ENCODE results near the gene NTN5. TPM values are rescaled to one million over a fixed set of nuclear protein-coding genes. Genes with fewer than 3 reads are reported as not detected.

Gene NTN5
- total RNA-seq, 4 donors from 2014 or later: 0.64 to 2.2 (median 1.3) TPM

DNA sequence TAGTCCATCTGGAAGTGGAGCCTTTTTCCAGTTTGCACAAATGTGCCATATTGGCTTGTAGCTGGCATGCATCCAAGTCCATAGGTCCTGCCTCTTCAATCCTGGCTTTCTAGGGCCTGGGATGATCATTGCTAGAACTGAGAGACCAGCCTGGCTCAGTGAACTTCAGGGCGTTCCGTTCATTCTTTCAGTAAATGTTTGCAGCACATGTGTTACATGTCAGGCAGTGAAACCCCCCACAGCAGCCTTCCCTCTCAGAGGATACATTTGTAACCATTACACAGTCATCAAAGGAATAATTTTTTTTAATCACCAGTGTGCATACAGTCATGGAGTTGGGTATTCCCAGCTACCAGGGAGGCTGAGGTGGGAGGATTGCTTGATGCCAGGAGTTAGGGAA is 32.6 kb upstream of the NTN5 start:
- Histone ChIP-seq H3K4me3 (no peak overlapping the region), H3K4me1 (no peaks in the 10 kb centered on the region), H3K27me3 (no peaks in the 10 kb centered on the region), H3K36me3 (peaks cover 8% of the 10 kb centered on the region), H3K9me3 (no peaks in the 10 kb centered on the region), H3K27ac (no peak overlapping the region)
- DNase-seq (ENCODE audit: low spot score in 2 of 2): no peak
- WGBS: 94% methylated on average over 2 of the region's 2 CpGs
- no peak for TF ChIP-seq POLR2AphosphoS5 (IDR thresholded peaks at IDR 0.05)
- no peak for TF ChIP-seq POLR2A (IDR thresholded peaks at IDR 0.05)
- TF ChIP-seq EP300 (IDR thresholded peaks at IDR 0.05): no peak
- TF ChIP-seq, protein P1, sequence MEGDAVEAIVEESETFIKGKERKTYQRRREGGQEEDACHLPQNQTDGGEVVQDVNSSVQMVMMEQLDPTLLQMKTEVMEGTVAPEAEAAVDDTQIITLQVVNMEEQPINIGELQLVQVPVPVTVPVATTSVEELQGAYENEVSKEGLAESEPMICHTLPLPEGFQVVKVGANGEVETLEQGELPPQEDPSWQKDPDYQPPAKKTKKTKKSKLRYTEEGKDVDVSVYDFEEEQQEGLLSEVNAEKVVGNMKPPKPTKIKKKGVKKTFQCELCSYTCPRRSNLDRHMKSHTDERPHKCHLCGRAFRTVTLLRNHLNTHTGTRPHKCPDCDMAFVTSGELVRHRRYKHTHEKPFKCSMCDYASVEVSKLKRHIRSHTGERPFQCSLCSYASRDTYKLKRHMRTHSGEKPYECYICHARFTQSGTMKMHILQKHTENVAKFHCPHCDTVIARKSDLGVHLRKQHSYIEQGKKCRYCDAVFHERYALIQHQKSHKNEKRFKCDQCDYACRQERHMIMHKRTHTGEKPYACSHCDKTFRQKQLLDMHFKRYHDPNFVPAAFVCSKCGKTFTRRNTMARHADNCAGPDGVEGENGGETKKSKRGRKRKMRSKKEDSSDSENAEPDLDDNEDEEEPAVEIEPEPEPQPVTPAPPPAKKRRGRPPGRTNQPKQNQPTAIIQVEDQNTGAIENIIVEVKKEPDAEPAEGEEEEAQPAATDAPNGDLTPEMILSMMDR (IDR thresholded peaks at IDR 0.05): no peak

DNA sequence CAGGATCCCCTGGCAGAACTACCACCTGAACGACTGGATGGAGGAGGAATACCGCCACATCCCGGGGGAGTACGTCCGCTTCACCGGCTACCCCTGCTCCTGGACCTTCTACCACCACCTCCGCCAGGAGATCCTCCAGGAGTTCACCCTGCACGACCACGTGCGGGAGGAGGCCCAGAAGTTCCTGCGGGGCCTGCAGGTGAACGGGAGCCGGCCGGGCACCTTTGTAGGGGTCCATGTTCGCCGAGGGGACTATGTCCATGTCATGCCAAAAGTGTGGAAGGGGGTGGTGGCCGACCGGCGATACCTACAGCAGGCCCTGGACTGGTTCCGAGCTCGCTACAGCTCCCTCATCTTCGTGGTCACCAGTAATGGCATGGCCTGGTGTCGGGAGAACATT is 30.5 kb upstream of the NTN5 start:
- H3K27me3 ChIP-seq: no peaks in the 10 kb centered on the region
- no peaks in the 10 kb centered on the region for H3K9me3 ChIP-seq
- DNase-seq (ENCODE audit: low spot score in 2 of 2): no peak
- 98% methylated on average over 18 of the region's 23 CpGs for WGBS
- H3K36me3 ChIP-seq: peaks cover 8% of the 10 kb centered on the region
- no peak overlapping the region for H3K27ac ChIP-seq
- TF ChIP-seq, protein P1 (IDR thresholded peaks at IDR 0.05): no peak
- TF ChIP-seq EP300 (IDR thresholded peaks at IDR 0.05): no peak
- TF ChIP-seq POLR2AphosphoS5 (IDR thresholded peaks at IDR 0.05): no peak
- TF ChIP-seq POLR2A (IDR thresholded peaks at IDR 0.05): no peak
- no peaks in the 10 kb centered on the region for H3K4me1 ChIP-seq
- H3K4me3 ChIP-seq: no peak overlapping the region

DNA sequence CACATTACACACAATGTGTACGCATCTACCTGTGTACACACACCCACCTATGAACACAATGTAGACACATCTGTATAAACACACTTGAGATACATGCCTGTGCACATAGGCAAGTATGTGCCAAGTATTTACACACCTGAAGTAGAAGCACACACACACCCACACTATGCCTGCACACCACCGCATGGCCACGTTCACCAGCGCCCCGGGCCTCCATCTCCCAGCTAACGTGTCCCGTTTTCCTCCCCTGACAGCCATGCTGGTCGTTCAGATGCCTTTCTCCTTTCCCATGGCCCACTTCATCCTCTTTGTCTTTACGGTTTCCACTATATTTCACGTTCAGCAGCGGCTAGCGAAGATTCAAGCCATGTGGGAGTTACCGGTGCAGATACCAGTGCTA is 29.9 kb upstream of the NTN5 start:
- Histone ChIP-seq H3K9me3 (no peaks in the 10 kb centered on the region), H3K4me3 (no peak overlapping the region), H3K27me3 (no peaks in the 10 kb centered on the region), H3K4me1 (no peaks in the 10 kb centered on the region), H3K36me3 (peaks cover 8% of the 10 kb centered on the region), H3K27ac (no peak overlapping the region)
- TF ChIP-seq POLR2A (IDR thresholded peaks at IDR 0.05) (no peak), EP300 (IDR thresholded peaks at IDR 0.05) (no peak), POLR2AphosphoS5 (IDR thresholded peaks at IDR 0.05) (no peak)
- TF ChIP-seq, protein P1 (IDR thresholded peaks at IDR 0.05): no peak
- WGBS: 92% methylated on average over 13 of the region's 13 CpGs
- DNase-seq (ENCODE audit: low spot score in 2 of 2): no peak

DNA sequence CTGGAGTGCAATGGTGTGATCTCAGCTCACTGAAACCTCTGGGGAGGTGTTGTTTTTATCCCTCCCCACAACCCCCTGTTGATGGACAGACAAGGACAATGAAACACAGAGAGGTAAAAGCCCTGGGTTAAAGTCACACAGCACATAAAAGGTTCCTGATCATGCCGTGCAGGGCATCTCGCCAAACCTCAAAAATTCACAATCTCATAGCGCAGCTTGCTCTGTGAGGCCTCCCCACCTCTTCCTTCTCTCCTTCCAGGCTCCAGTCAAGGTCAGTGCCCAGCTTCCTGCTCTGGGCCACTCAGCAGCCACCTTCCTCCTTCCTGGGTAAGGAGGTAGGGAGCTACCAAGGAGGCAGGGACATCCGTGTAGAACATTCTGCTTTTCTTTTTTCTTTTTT is 25.2 kb upstream of the NTN5 start:
- Histone ChIP-seq H3K4me3 (no peak overlapping the region), H3K27ac (no peak overlapping the region), H3K4me1 (peaks cover 21% of the 10 kb centered on the region), H3K27me3 (no peaks in the 10 kb centered on the region), H3K36me3 (no peaks in the 10 kb centered on the region), H3K9me3 (no peaks in the 10 kb centered on the region)
- no peak for DNase-seq (ENCODE audit: low spot score in 2 of 2)
- 45% methylated on average over 4 of the region's 4 CpGs for WGBS
- TF ChIP-seq POLR2A (IDR thresholded peaks at IDR 0.05): no peak
- TF ChIP-seq, protein P1 (IDR thresholded peaks at IDR 0.05): no peak
- no peak for TF ChIP-seq EP300 (IDR thresholded peaks at IDR 0.05)
- no peak for TF ChIP-seq POLR2AphosphoS5 (IDR thresholded peaks at IDR 0.05)

DNA sequence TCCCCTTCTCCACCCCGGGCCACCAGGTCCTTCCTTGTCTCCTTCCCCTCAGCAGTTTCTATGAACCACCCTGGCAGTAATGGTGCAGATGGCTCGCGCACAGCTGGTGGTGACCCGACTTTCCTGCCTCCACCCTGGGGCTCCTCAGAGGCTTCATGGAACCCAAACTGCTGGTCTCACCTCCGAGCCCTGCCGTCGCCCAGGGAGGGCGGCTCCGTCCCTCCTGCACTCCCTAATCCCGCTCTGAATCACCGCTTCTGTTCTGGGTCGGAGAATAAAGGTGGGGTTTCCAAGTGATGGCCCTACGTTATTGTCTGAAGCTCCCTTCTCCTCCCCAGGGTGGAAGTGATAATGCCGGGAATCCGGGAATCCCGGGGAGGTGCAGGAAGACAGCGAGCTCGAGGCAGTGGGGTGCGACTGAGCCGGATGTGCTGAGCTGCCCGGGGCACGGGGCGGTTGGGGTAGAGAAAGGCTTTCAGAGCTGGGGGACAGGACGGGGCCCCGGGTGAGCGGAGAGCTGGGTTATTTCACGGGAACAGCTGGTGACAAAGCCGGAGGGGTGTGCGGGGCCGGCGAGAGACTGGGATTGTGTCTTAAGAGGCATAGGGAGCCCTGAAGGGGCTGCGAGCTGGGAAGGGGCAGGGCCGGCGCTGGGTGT is 23.7 kb upstream of the NTN5 start:
- peaks cover 21% of the 10 kb centered on the region for H3K4me1 ChIP-seq
- DNase-seq (ENCODE audit: low spot score in 2 of 2): no peak
- no peaks in the 10 kb centered on the region for H3K36me3 ChIP-seq
- no peak for TF ChIP-seq POLR2AphosphoS5 (IDR thresholded peaks at IDR 0.05)
- TF ChIP-seq POLR2A (IDR thresholded peaks at IDR 0.05): peak in 1 of 2 donors; percentile 14
- TF ChIP-seq, protein P1 (IDR thresholded peaks at IDR 0.05): no peak
- no peak for TF ChIP-seq EP300 (IDR thresholded peaks at IDR 0.05)
- H3K4me3 ChIP-seq: peak overlapping the region; percentile 46
- no peaks in the 10 kb centered on the region for H3K27me3 ChIP-seq
- WGBS: 6% methylated on average over 29 of the region's 34 CpGs
- H3K27ac ChIP-seq: peak overlapping the region; percentile 80
- no peaks in the 10 kb centered on the region for H3K9me3 ChIP-seq

Measured in suprapubic skin (tissue), 4 donors.